ENCODE data around the gene KPNA4.
"Not testable (repeated sequence)": the region's sequence is repeated elsewhere in the genome, so short reads cannot be mapped to it uniquely, and the experiment has no call there.

The KPNA4 gene

GRCh38 chr3:160565442-160566403, at the start of gene KPNA4:
Gene KPNA4 (minus strand): TSS chr3:160565571. CDS start chr3:160565282, 289 bp downstream.
- peak; percentile 97 for DNase-seq

GRCh38 chr3:160613661-160614060, 48.3 kb upstream of the KPNA4 start:
- no peak for DNase-seq

GRCh38 chr3:160612386-160613075, 47.2 kb upstream of the KPNA4 start:
- DNase-seq: no peak

- DNase-seq: no peak
Measured at GRCh38 chr3:160611141-160611540, 45.8 kb upstream of the KPNA4 start.

GRCh38 chr3:160608870-160609269, 43.5 kb upstream of the KPNA4 start:
- DNase-seq: no peak

- no peak for DNase-seq
Measured at GRCh38 chr3:160607826-160608225, 42.5 kb upstream of the KPNA4 start.

GRCh38 chr3:160605315-160605714, 39.9 kb upstream of the KPNA4 start:
- no peak for DNase-seq

- DNase-seq: not testable (repeated sequence)
Measured at GRCh38 chr3:160603845-160604244, 38.5 kb upstream of the KPNA4 start.

GRCh38 chr3:160602259-160602658, 36.9 kb upstream of the KPNA4 start:
- DNase-seq: no peak

- DNase-seq: no peak
Measured at GRCh38 chr3:160601288-160601687, 35.9 kb upstream of the KPNA4 start.

GRCh38 chr3:160598865-160599264, 33.5 kb upstream of the KPNA4 start:
- no peak for DNase-seq

- DNase-seq: no peak
Measured at GRCh38 chr3:160588023-160588422, 22.7 kb upstream of the KPNA4 start.

- no peak for DNase-seq
Measured at GRCh38 chr3:160587105-160587504, 21.7 kb upstream of the KPNA4 start.

GRCh38 chr3:160586679-160587078, 21.3 kb upstream of the KPNA4 start:
- DNase-seq: no peak

GRCh38 chr3:160583451-160583850, 18.1 kb upstream of the KPNA4 start:
- DNase-seq: no peak

- DNase-seq: no peak
Measured at GRCh38 chr3:160580938-160581337, 15.6 kb upstream of the KPNA4 start.

- DNase-seq: no peak
Measured at GRCh38 chr3:160577556-160578195, 12.3 kb upstream of the KPNA4 start.

- DNase-seq: no peak
Measured at GRCh38 chr3:160577093-160577492, 11.7 kb upstream of the KPNA4 start.

GRCh38 chr3:160576621-160577020, 11.2 kb upstream of the KPNA4 start:
- DNase-seq: no peak

GRCh38 chr3:160575589-160575988, 10.2 kb upstream of the KPNA4 start:
- no peak for DNase-seq

- DNase-seq: no peak
Measured at GRCh38 chr3:160574636-160575035, 9.3 kb upstream of the KPNA4 start.

- not testable (repeated sequence) for DNase-seq
Measured at GRCh38 chr3:160573955-160574525, 8.7 kb upstream of the KPNA4 start.
